Putamen (tissue), 1 donor: ENCODE data around the gene PRSS33.

Experiments
- DNase-seq: peaks from one replicate; pipeline ENCODE4 v3.0.0-alpha.2; 2016; ENCODE audit warnings: low spot score

The PRSS33 gene

GRCh38 chr16:2787406-2787805 lies at the start of gene PRSS33:
TSS of gene PRSS33 (minus strand) at chr16:2787560. CDS start at chr16:2786547, 1,013 bp downstream.
- DNase-seq: no peak

- no peak for DNase-seq
These were observed 49.5 kb upstream of the PRSS33 start for GRCh38 chr16:2836646-2837508.

- no peak for DNase-seq
These were observed 48.5 kb upstream of the PRSS33 start for GRCh38 chr16:2835638-2836493.

- DNase-seq: no peak
These were observed 47.6 kb upstream of the PRSS33 start for GRCh38 chr16:2834968-2835367.

- no peak for DNase-seq
These were observed 46.4 kb upstream of the PRSS33 start for GRCh38 chr16:2833776-2834175.

GRCh38 chr16:2831203-2831602 lies 43.8 kb upstream of the PRSS33 start:
- no peak for DNase-seq

- DNase-seq: no peak
These were observed 43.0 kb upstream of the PRSS33 start for GRCh38 chr16:2830355-2830695.

GRCh38 chr16:2829501-2830354 lies 42.4 kb upstream of the PRSS33 start, which contains the start of gene ZG16B:
TSS of gene ZG16B (plus strand) at chr16:2830303. CDS start at chr16:2830442, 139 bp downstream.
- DNase-seq: no peak

GRCh38 chr16:2828876-2829430 lies 41.6 kb upstream of the PRSS33 start:
- no peak for DNase-seq

GRCh38 chr16:2828521-2828840 lies 41.1 kb upstream of the PRSS33 start:
- DNase-seq: no peak

GRCh38 chr16:2827831-2828520 lies 40.6 kb upstream of the PRSS33 start:
- DNase-seq: no peak

GRCh38 chr16:2827374-2827791 lies 40.0 kb upstream of the PRSS33 start:
- DNase-seq: no peak

- no peak for DNase-seq
These were observed 39.4 kb upstream of the PRSS33 start for GRCh38 chr16:2826591-2827373.

- DNase-seq: no peak
These were observed 38.5 kb upstream of the PRSS33 start for GRCh38 chr16:2825906-2826305.

GRCh38 chr16:2825049-2825742 lies 37.8 kb upstream of the PRSS33 start:
- no peak for DNase-seq

- DNase-seq: no peak
These were observed 37.3 kb upstream of the PRSS33 start for GRCh38 chr16:2824626-2825025.

- no peak for DNase-seq
These were observed 35.1 kb upstream of the PRSS33 start for GRCh38 chr16:2822496-2822895.

- DNase-seq: no peak
These were observed 34.8 kb upstream of the PRSS33 start for GRCh38 chr16:2822158-2822495.

GRCh38 chr16:2821487-2822157 lies 34.3 kb upstream of the PRSS33 start:
- no peak for DNase-seq
